ENCODE results near the gene HRK.

GRCh38 chr12:116897476-116897875 is 16.2 kb upstream of the HRK start:
- TF ChIP-seq EZH2 (IDR thresholded peaks at IDR 0.05; ENCODE audit: insufficient read depth, low read length): no peak
- TF ChIP-seq CTCF (IDR thresholded peaks at IDR 0.05; ENCODE audit: insufficient read depth, low read depth, low read length): no peak

All from astrocyte (in vitro differentiated cells and primary cell).